ENCODE results near the gene APLP2. TPM values are rescaled to one million over a fixed set of nuclear protein-coding genes. Genes with fewer than 3 reads are reported as not detected.

Gene APLP2
- total and polyA plus RNA-seq, 4 experiments from 2014 or later = 33.0 to 65.3 (median 50.3) TPM

- Mint-ChIP-seq H3K4me3 (no peak overlapping the region), H3K27me3 (peaks cover 9 to 12% of the 10 kb centered on the region in 2 donors), H3K27ac (no peak overlapping the region), H3K4me1 (no peaks in the 10 kb centered on the region), H3K36me3 (no peaks in the 10 kb centered on the region), H3K9me3 (peaks cover 0 to 9% (median 1%) of the 10 kb centered on the region in 8 donors)
- Histone ChIP-seq H3K9me3 (ENCODE audit: control insufficient read depth in 1 of 2, low read length in 2 of 2) (no peaks in the 10 kb centered on the region), H3K36me3 (ENCODE audit: insufficient read depth, low read length) (no peaks in the 10 kb centered on the region), H3K4me1 (ENCODE audit: insufficient read depth, low read length) (no peaks in the 10 kb centered on the region), H3K27me3 (ENCODE audit: insufficient read depth, low read length) (no peaks in the 10 kb centered on the region), H3K27ac (ENCODE audit: low read depth, low read length) (no peak overlapping the region), H3K4me3 (ENCODE audit: low read length in 2 of 2) (no peak overlapping the region)
- ChIA-PET CTCF (ENCODE audit: partially characterized antibody) (no interaction called here), POLR2A (ENCODE audit: partially characterized antibody) (no interaction called here)
- intact Hi-C loops (cut with micrococcal nuclease) = no loop called here
- DNase-seq = no peak
Observed at GRCh38 chr11:130052567-130052966, 17.1 kb upstream of the APLP2 start.

- H3K4me3 ChIP-seq (ENCODE audit: low read length in 2 of 2) = no peak overlapping the region
- H3K36me3 Mint-ChIP-seq = no peaks in the 10 kb centered on the region
- H3K9me3 ChIP-seq (ENCODE audit: control insufficient read depth in 1 of 2, low read length in 2 of 2) = no peaks in the 10 kb centered on the region
- H3K4me1 ChIP-seq (ENCODE audit: insufficient read depth, low read length) = no peaks in the 10 kb centered on the region
- H3K27me3 Mint-ChIP-seq = peaks cover 16% of the 10 kb centered on the region in 2 donors
- no peak overlapping the region for H3K4me3 Mint-ChIP-seq
- no peaks in the 10 kb centered on the region for H3K4me1 Mint-ChIP-seq
- POLR2A ChIA-PET (ENCODE audit: partially characterized antibody) = no interaction called here
- intact Hi-C loops (cut with micrococcal nuclease) = no loop called here
- H3K36me3 ChIP-seq (ENCODE audit: insufficient read depth, low read length) = no peaks in the 10 kb centered on the region
- no peak overlapping the region for H3K27ac ChIP-seq (ENCODE audit: low read depth, low read length)
- H3K9me3 Mint-ChIP-seq = peaks cover 0 to 9% (median 1%) of the 10 kb centered on the region in 8 donors
- CTCF ChIA-PET (ENCODE audit: partially characterized antibody) = no interaction called here
- no peak overlapping the region for H3K27ac Mint-ChIP-seq
- no peak for DNase-seq
- H3K27me3 ChIP-seq (ENCODE audit: insufficient read depth, low read length) = no peaks in the 10 kb centered on the region
Observed at GRCh38 chr11:130054966-130055365, 14.7 kb upstream of the APLP2 start.

GRCh38 chr11:130055617-130056016 is 14.1 kb upstream of the APLP2 start:
- H3K4me1 Mint-ChIP-seq = no peaks in the 10 kb centered on the region
- H3K4me1 ChIP-seq (ENCODE audit: insufficient read depth, low read length) = no peaks in the 10 kb centered on the region
- H3K27ac Mint-ChIP-seq = no peak overlapping the region
- ChIA-PET CTCF (ENCODE audit: partially characterized antibody) (no interaction called here), POLR2A (ENCODE audit: partially characterized antibody) (no interaction called here)
- no peaks in the 10 kb centered on the region for H3K9me3 ChIP-seq (ENCODE audit: control insufficient read depth in 1 of 2, low read length in 2 of 2)
- no peak overlapping the region for H3K4me3 ChIP-seq (ENCODE audit: low read length in 2 of 2)
- H3K27ac ChIP-seq (ENCODE audit: low read depth, low read length) = no peak overlapping the region
- H3K4me3 Mint-ChIP-seq = no peak overlapping the region
- H3K9me3 Mint-ChIP-seq = peaks cover 0 to 9% (median 1%) of the 10 kb centered on the region in 8 donors
- H3K36me3 ChIP-seq (ENCODE audit: insufficient read depth, low read length) = no peaks in the 10 kb centered on the region
- H3K27me3 ChIP-seq (ENCODE audit: insufficient read depth, low read length) = no peaks in the 10 kb centered on the region
- H3K27me3 Mint-ChIP-seq = peaks cover 16 to 19% of the 10 kb centered on the region in 2 donors
- H3K36me3 Mint-ChIP-seq = no peaks in the 10 kb centered on the region
- DNase-seq = no peak
- intact Hi-C loops (cut with micrococcal nuclease) = no loop called here

GRCh38 chr11:130061017-130061416 is 8.7 kb upstream of the APLP2 start:
- H3K27ac Mint-ChIP-seq = no peak overlapping the region
- peaks cover 9 to 14% of the 10 kb centered on the region in 2 donors for H3K27me3 Mint-ChIP-seq
- H3K9me3 Mint-ChIP-seq = no peaks in the 10 kb centered on the region
- H3K4me1 Mint-ChIP-seq = no peaks in the 10 kb centered on the region
- DNase-seq = no peak
- intact Hi-C loops (cut with micrococcal nuclease) = no loop called here
- CTCF ChIA-PET (ENCODE audit: partially characterized antibody) = no interaction called here
- H3K36me3 Mint-ChIP-seq = no peaks in the 10 kb centered on the region
- no peaks in the 10 kb centered on the region for H3K36me3 ChIP-seq (ENCODE audit: insufficient read depth, low read length)
- H3K4me3 Mint-ChIP-seq = no peak overlapping the region
- POLR2A ChIA-PET (ENCODE audit: partially characterized antibody) = no interaction called here
- H3K27ac ChIP-seq (ENCODE audit: low read depth, low read length) = no peak overlapping the region
- no peaks in the 10 kb centered on the region for H3K4me1 ChIP-seq (ENCODE audit: insufficient read depth, low read length)
- H3K9me3 ChIP-seq (ENCODE audit: control insufficient read depth in 1 of 2, low read length in 2 of 2) = no peaks in the 10 kb centered on the region
- no peak overlapping the region for H3K4me3 ChIP-seq (ENCODE audit: low read length in 2 of 2)
- H3K27me3 ChIP-seq (ENCODE audit: insufficient read depth, low read length) = no peaks in the 10 kb centered on the region

GRCh38 chr11:130062026-130062425 is 7.7 kb upstream of the APLP2 start:
- Mint-ChIP-seq H3K4me1 (no peaks in the 10 kb centered on the region), H3K27me3 (peaks cover 9 to 13% of the 10 kb centered on the region in 2 donors), H3K36me3 (no peaks in the 10 kb centered on the region), H3K27ac (no peak overlapping the region), H3K4me3 (no peak overlapping the region), H3K9me3 (no peaks in the 10 kb centered on the region)
- intact Hi-C loops (cut with micrococcal nuclease) = no loop called here
- DNase-seq = no peak
- no peaks in the 10 kb centered on the region for H3K36me3 ChIP-seq (ENCODE audit: insufficient read depth, low read length)
- no peaks in the 10 kb centered on the region for H3K27me3 ChIP-seq (ENCODE audit: insufficient read depth, low read length)
- no peak overlapping the region for H3K27ac ChIP-seq (ENCODE audit: low read depth, low read length)
- no peaks in the 10 kb centered on the region for H3K4me1 ChIP-seq (ENCODE audit: insufficient read depth, low read length)
- no peaks in the 10 kb centered on the region for H3K9me3 ChIP-seq (ENCODE audit: control insufficient read depth in 1 of 2, low read length in 2 of 2)
- POLR2A ChIA-PET (ENCODE audit: partially characterized antibody) = no interaction called here
- CTCF ChIA-PET (ENCODE audit: partially characterized antibody) = no interaction called here
- no peak overlapping the region for H3K4me3 ChIP-seq (ENCODE audit: low read length in 2 of 2)

GRCh38 chr11:130063451-130063850 is 6.2 kb upstream of the APLP2 start:
- H3K9me3 ChIP-seq (ENCODE audit: control insufficient read depth in 1 of 2, low read length in 2 of 2) = no peaks in the 10 kb centered on the region

GRCh38 chr11:130064596-130064995 is 5.1 kb upstream of the APLP2 start:
- ChIA-PET POLR2A (ENCODE audit: partially characterized antibody) (no interaction called here), CTCF (ENCODE audit: partially characterized antibody) (interaction anchor here (1.5 kb wide), 1 partner anchor 11 kb away, joined by 3 read pairs; no protein-coding TSS in a partner anchor)

More at GRCh38 chr11:130063451-130063850, 6.2 kb upstream of the APLP2 start:
- intact Hi-C loops (cut with micrococcal nuclease) = no loop called here
- Histone ChIP-seq H3K27ac (ENCODE audit: low read depth, low read length) (no peak overlapping the region), H3K36me3 (ENCODE audit: insufficient read depth, low read length) (no peaks in the 10 kb centered on the region), H3K4me1 (ENCODE audit: insufficient read depth, low read length) (peaks cover 3% of the 10 kb centered on the region), H3K4me3 (ENCODE audit: low read length in 2 of 2) (no peak overlapping the region), H3K27me3 (ENCODE audit: insufficient read depth, low read length) (no peaks in the 10 kb centered on the region)
- Mint-ChIP-seq H3K27ac (no peak overlapping the region), H3K36me3 (no peaks in the 10 kb centered on the region), H3K4me3 (no peak overlapping the region), H3K4me1 (peaks cover under 1 to 6% (median 3%) of the 10 kb centered on the region in 4 donors), H3K27me3 (peaks cover 7 to 8% of the 10 kb centered on the region in 2 donors), H3K9me3 (no peaks in the 10 kb centered on the region)
- POLR2A ChIA-PET (ENCODE audit: partially characterized antibody) = interaction anchor here (1.2 kb wide), 1 partner anchor 61 kb away, joined by 3 read pairs; the partner anchor contains the start of gene PRDM10
- CTCF ChIA-PET (ENCODE audit: partially characterized antibody) = interaction anchor here (1.5 kb wide), 1 partner anchor 10 kb away, joined by 3 read pairs; no protein-coding TSS in a partner anchor
- DNase-seq = no peak

More at GRCh38 chr11:130064596-130064995, 5.1 kb upstream of the APLP2 start:
- intact Hi-C loops (cut with micrococcal nuclease) = no loop called here
- no peak overlapping the region for H3K4me3 Mint-ChIP-seq
- DNase-seq = no peak
- peaks cover 0 to 7% of the 10 kb centered on the region in 2 donors for H3K36me3 Mint-ChIP-seq
- H3K27me3 Mint-ChIP-seq = peaks cover 6 to 7% of the 10 kb centered on the region in 2 donors
- Histone ChIP-seq H3K27ac (ENCODE audit: low read depth, low read length) (no peak overlapping the region), H3K4me3 (ENCODE audit: low read length in 2 of 2) (no peak overlapping the region), H3K36me3 (ENCODE audit: insufficient read depth, low read length) (no peaks in the 10 kb centered on the region), H3K27me3 (ENCODE audit: insufficient read depth, low read length) (no peaks in the 10 kb centered on the region), H3K4me1 (ENCODE audit: insufficient read depth, low read length) (peaks cover 7% of the 10 kb centered on the region), H3K9me3 (ENCODE audit: control insufficient read depth in 1 of 2, low read length in 2 of 2) (no peaks in the 10 kb centered on the region)
- H3K27ac Mint-ChIP-seq = no peak overlapping the region
- H3K9me3 Mint-ChIP-seq = no peaks in the 10 kb centered on the region
- H3K4me1 Mint-ChIP-seq = peaks cover 6 to 16% (median 8%) of the 10 kb centered on the region in 4 donors
